Measurements from ENCODE around the gene MAP4K5. TPM values are rescaled to one million over a fixed set of nuclear protein-coding genes. Genes with fewer than 3 reads are reported as not detected.

MAP4K5 gene
- total and polyA plus RNA-seq, 2 of the 13 experiments (the other 11 are each of a cell fraction or from before 2014, with no cell fraction given) = 12.7 to 23.9 TPM

- TF ChIP-seq ZNF318 (CRISPR knock-in tag; IDR thresholded peaks at IDR 0.05) (no peak), SALL1 (CRISPR knock-in tag; IDR thresholded peaks at IDR 0.05) (peak; percentile 12; the same call in 1 of the 2 replicates), ZFY (CRISPR knock-in tag; IDR thresholded peaks at IDR 0.05) (peak; percentile 94), ATF1 (CRISPR knock-in tag; IDR thresholded peaks at IDR 0.05) (no peak), SRY (CRISPR knock-in tag; IDR thresholded peaks at IDR 0.05) (peak; percentile 73), KAT7 (CRISPR knock-in tag; IDR thresholded peaks at IDR 0.05; ENCODE audit: borderline replicate concordance) (no peak), ZNF891 (CRISPR knock-in tag; IDR thresholded peaks at IDR 0.05) (0 out of 2 replicates have a peak, but pooled peaks have one; percentile 13), ZNF335 (CRISPR knock-in tag; IDR thresholded peaks at IDR 0.05) (no peak), TERF1 (CRISPR knock-in tag; IDR thresholded peaks at IDR 0.05) (no peak), ZNF224 (CRISPR knock-in tag; IDR thresholded peaks at IDR 0.05) (peak; percentile 64; the same call in 1 of the 2 replicates), ZNF292 (CRISPR knock-in tag; IDR thresholded peaks at IDR 0.05; ENCODE audit: borderline replicate concordance, low read depth) (peak; percentile 55; the same call in 1 of the 2 replicates), PATZ1 (CRISPR knock-in tag; IDR thresholded peaks at IDR 0.05) (0 out of 2 replicates have a peak, but pooled peaks have one; percentile 6), SOX13 (IDR thresholded peaks at IDR 0.05) (no peak), SOX13 (CRISPR knock-in tag; conservative IDR thresholded peaks at IDR 0.05 in 1 of 2, IDR thresholded peaks at IDR 0.05 in 1 of 2) (peak in 1 of 2 experiments; percentile 17; a peak in 1 of 4 replicates), SALL2 (CRISPR knock-in tag; IDR thresholded peaks at IDR 0.05) (0 out of 2 replicates have a peak, but pooled peaks have one; percentile 16), ZNF740 (CRISPR knock-in tag; IDR thresholded peaks at IDR 0.05) (0 out of 2 replicates have a peak, but pooled peaks have one; percentile 21), ZNF253 (CRISPR knock-in tag; IDR thresholded peaks at IDR 0.05; ENCODE audit: borderline replicate concordance) (no peak)
These were observed 521 bp downstream of the MAP4K5 start (continued) for GRCh38 chr14:50531595-50532501.
